ENCODE results near the gene C2CD4C.
"Not testable (repeated sequence)": the region's sequence is repeated elsewhere in the genome, so short reads cannot be mapped to it uniquely, and the experiment has no call there.

C2CD4C gene

GRCh38 chr19:408902-409515, at the start of gene C2CD4C:
TSS of gene C2CD4C (minus strand) at chr19:409147. CDS start at chr19:408361, 786 bp downstream.
- in situ Hi-C loops (cut with MboI; ENCODE audit: low sequenced_read_pairs), result no loop called here

- in situ Hi-C loops (cut with MboI; ENCODE audit: low sequenced_read_pairs), result no loop called here
These were observed 49.4 kb upstream of the C2CD4C start for GRCh38 chr19:458091-459042.

GRCh38 chr19:457636-458035, 48.7 kb upstream of the C2CD4C start:
- in situ Hi-C loops (cut with MboI; ENCODE audit: low sequenced_read_pairs), result no loop called here

GRCh38 chr19:456547-457110, 47.7 kb upstream of the C2CD4C start:
- in situ Hi-C loops (cut with MboI; ENCODE audit: low sequenced_read_pairs), result no loop called here

GRCh38 chr19:455851-456546, 47.1 kb upstream of the C2CD4C start:
- in situ Hi-C loops (cut with MboI; ENCODE audit: low sequenced_read_pairs), result no loop called here

- in situ Hi-C loops (cut with MboI; ENCODE audit: low sequenced_read_pairs), result no loop called here
These were observed 46.2 kb upstream of the C2CD4C start for GRCh38 chr19:455031-455705.

- in situ Hi-C loops (cut with MboI; ENCODE audit: low sequenced_read_pairs), result no loop called here
These were observed 44.7 kb upstream of the C2CD4C start for GRCh38 chr19:453606-454005.

- in situ Hi-C loops (cut with MboI; ENCODE audit: low sequenced_read_pairs), result no loop called here
These were observed 43.9 kb upstream of the C2CD4C start for GRCh38 chr19:452829-453228.

GRCh38 chr19:450912-451481, 42.0 kb upstream of the C2CD4C start:
- in situ Hi-C loops (cut with MboI; ENCODE audit: low sequenced_read_pairs), result not testable (repeated sequence)

GRCh38 chr19:449916-450315, 41.0 kb upstream of the C2CD4C start:
- in situ Hi-C loops (cut with MboI; ENCODE audit: low sequenced_read_pairs), result no loop called here

GRCh38 chr19:447816-448560, 39.0 kb upstream of the C2CD4C start:
- in situ Hi-C loops (cut with MboI; ENCODE audit: low sequenced_read_pairs), result no loop called here

GRCh38 chr19:447064-447426, 38.1 kb upstream of the C2CD4C start:
- in situ Hi-C loops (cut with MboI; ENCODE audit: low sequenced_read_pairs), result no loop called here

- in situ Hi-C loops (cut with MboI; ENCODE audit: low sequenced_read_pairs), result no loop called here
These were observed 35.8 kb upstream of the C2CD4C start for GRCh38 chr19:444677-445210.

- in situ Hi-C loops (cut with MboI; ENCODE audit: low sequenced_read_pairs), result no loop called here
These were observed 34.1 kb upstream of the C2CD4C start for GRCh38 chr19:443005-443404.

GRCh38 chr19:442085-442484, 33.1 kb upstream of the C2CD4C start:
- in situ Hi-C loops (cut with MboI; ENCODE audit: low sequenced_read_pairs), result no loop called here

GRCh38 chr19:441213-441836, 32.4 kb upstream of the C2CD4C start:
- in situ Hi-C loops (cut with MboI; ENCODE audit: low sequenced_read_pairs), result no loop called here

- in situ Hi-C loops (cut with MboI; ENCODE audit: low sequenced_read_pairs), result no loop called here
These were observed 31.7 kb upstream of the C2CD4C start for GRCh38 chr19:440391-441212.

Measured in HL-60/S4 (cell line).